K562 (cell line): Measurements from ENCODE around the gene STC2. TPM values are rescaled to one million over a fixed set of nuclear protein-coding genes. Genes with fewer than 3 reads are reported as not detected.
A peak's percentile ranks its signal among the peaks of the same experiment; 100 is the strongest.

Experiments
- ATAC-seq: fragments of 200-7000 bp; cut with Tn5 transposase; 3 replicates; pipeline ENCODE4 v1.9.1; 2020; ENCODE audit warnings: moderate library complexity
- BruUV-seq: library from RNA; stranded (reverse); fragments of 400-500 nt; replicated peaks from 2 replicates; lab custom pipeline; 2021; lab: Mats Ljungman, UMichigan
- CTCF ChIA-PET: fragments of 300-600 bp; formaldehyde crosslinking; extraction: SDS; loops from one replicate; lab custom pipeline; 2021; ENCODE audit warnings: low intra/inter-chr PET ratio; lab: Yijun Ruan, JAX
- POLR2A ChIA-PET: fragments of 300-600, 350-650 bp; sonication (Branson Sonifier 250); formaldehyde crosslinking; extraction: SDS; loops from one replicate; lab custom pipeline; 2021; ENCODE audit warnings: antibody characterized with exemption, inconsistent platforms; lab: Yijun Ruan, JAX
- DNase-seq, 4 experiments: peaks; one replicate each; pipeline versions ENCODE4 v3.0.0 to v3.0.0-alpha.2; 2011 to 2018; ENCODE audit warnings: low spot score in 3 of 4, mixed read lengths in 3 of 4; ENCODE audit errors: extremely low read depth in 1 of 4
- FAIRE-seq: peaks from 2 replicates; lab custom pipeline; 2011; peaks lifted over from hg19 to GRCh38; lab: Jason Lieb, UNC
- H2AFZ ChIP-seq: 2 replicates; pipeline ENCODE4 v1.6.0; 2011; ENCODE audit warnings: low read depth, low read length, control low read depth, inconsistent platforms
- H3K27ac ChIP-seq: fragments of 200-600 bp; 3 replicates; pipeline ENCODE4 v1.8.0; 2011; ENCODE audit warnings: low read depth, mild to moderate bottlenecking, control low read depth, inconsistent platforms, low read length, moderate library complexity, mixed read lengths; ENCODE audit errors: extremely low read depth
- H3K27me3 ChIP-seq, 2 experiments: fragments of 300-600 bp in 1 of 2; 2 replicates in 1 of 2; 3 replicates in 1 of 2; pipeline versions ENCODE4 v1.6.0 to v1.8.0; 2011; ENCODE audit warnings: inconsistent platforms in 2 of 2, low read length in 2 of 2, mild to moderate bottlenecking in 1 of 2, mixed read lengths in 1 of 2, moderate library complexity in 1 of 2; ENCODE audit not compliant: control insufficient read depth in 2 of 2, insufficient read depth in 2 of 2
- H3K36me3 ChIP-seq: fragments of 300-600 bp; 3 replicates; pipeline ENCODE4 v1.8.0; 2011; ENCODE audit warnings: mild to moderate bottlenecking, low read length, inconsistent platforms; ENCODE audit not compliant: control insufficient read depth, insufficient read depth
- H3K4me1 ChIP-seq, 2 experiments: fragments of 200-600 bp in 1 of 2; replicated peaks in 1 of 2; 2 replicates in 1 of 2; 3 replicates in 1 of 2; pipeline versions ENCODE4 v1.5.1 to v1.8.0; 2011; ENCODE audit warnings: inconsistent platforms in 2 of 2, low read length in 2 of 2, mild to moderate bottlenecking in 1 of 2, mixed read lengths in 1 of 2, moderate library complexity in 1 of 2; ENCODE audit not compliant: control insufficient read depth in 2 of 2, insufficient read depth in 2 of 2
- H3K4me2 ChIP-seq: 2 replicates; pipeline ENCODE4 v1.6.1; 2011; ENCODE audit warnings: low read length, control low read depth, inconsistent platforms, mixed read lengths; ENCODE audit not compliant: insufficient read depth
- H3K4me3 ChIP-seq: fragments of 200-600 bp; sonication (generic), shearing (Covaris generic); 2 replicates; pipeline ENCODE4 v1.5.1; 2016; ENCODE audit warnings: control low read depth, inconsistent platforms
- H3K79me2 ChIP-seq: fragments of 200-600 bp; 3 replicates; pipeline ENCODE4 v1.8.0; 2011; ENCODE audit warnings: low read length, inconsistent platforms; ENCODE audit not compliant: control insufficient read depth, insufficient read depth
- H3K9ac ChIP-seq, 2 experiments: 2 replicates each; pipeline versions ENCODE4 v1.6.0 to v1.6.1; 2011; ENCODE audit warnings: low read depth in 2 of 2, low read length in 2 of 2, control low read depth in 1 of 2, inconsistent platforms in 1 of 2, mild to moderate bottlenecking in 1 of 2, mixed read lengths in 1 of 2; ENCODE audit not compliant: insufficient read depth in 1 of 2
- H3K9me1 ChIP-seq: one replicate; pipeline ENCODE4 v1.6.0; 2011; ENCODE audit warnings: inconsistent platforms, mild to moderate bottlenecking, low read length, moderate library complexity; ENCODE audit not compliant: control insufficient read depth, insufficient read depth
- H3K9me3 ChIP-seq: replicated peaks from 2 replicates; pipeline ENCODE4 v1.5.1; 2011; ENCODE audit warnings: low read depth, low read length, inconsistent platforms; ENCODE audit not compliant: control insufficient read depth, insufficient read depth
- H4K20me1 ChIP-seq: replicated peaks from 2 replicates; pipeline ENCODE4 v1.6.1; 2011; ENCODE audit warnings: low read length, inconsistent platforms, mixed read lengths; ENCODE audit not compliant: control insufficient read depth, insufficient read depth
- IFI16 ChIP-seq: fragments of 250-450 bp; sonication (Bioruptor Pico); IDR thresholded peaks from 2 replicates; pipeline ENCODE4 v2.1.2; 2022; ENCODE audit warnings: mild to moderate bottlenecking, inconsistent platforms
- MTA3 ChIP-seq: fragments of 450-650 bp; formaldehyde crosslinking; IDR thresholded peaks from 2 replicates; pipeline ENCODE4 v1.6.1; 2017; ENCODE audit warnings: mild to moderate bottlenecking, borderline replicate concordance
- RNF219 ChIP-seq: fragments of 250-450 bp; sonication (Bioruptor Pico); IDR thresholded peaks from 2 replicates; pipeline ENCODE4 v1.5.0; 2022; ENCODE audit warnings: mild to moderate bottlenecking
- ZFP36 ChIP-seq: fragments of 150-350 bp; IDR thresholded peaks from 2 replicates; pipeline ENCODE4 v1.6.1; 2018; ENCODE audit warnings: low read length, low read depth; ENCODE audit not compliant: partially characterized antibody
- ZKSCAN3 ChIP-seq: fragments of 250-450 bp; sonication (Bioruptor Pico); IDR thresholded peaks from 2 replicates; pipeline ENCODE4 v1.4.0; 2020
- ZNF436 ChIP-seq: fragments of 250-450, 450-650 bp; sonication (Bioruptor Pico); formaldehyde crosslinking; IDR thresholded peaks from 2 replicates; pipeline ENCODE4 v1.7.0; 2020; ENCODE audit warnings: mild to moderate bottlenecking
- ZNF609 ChIP-seq: sonication (generic); formaldehyde crosslinking; IDR thresholded peaks from 2 replicates; pipeline ENCODE4 v1.8.1; 2023; ENCODE audit warnings: missing genetic modification reagents, mild to moderate bottlenecking, borderline replicate concordance
- WGBS: fragments of 100-300 bp; shearing (Covaris generic); methylation state at CpG from one replicate; pipeline ENCODE4 v1.1.6; 2016; ENCODE audit warnings: low coverage, mixed read lengths; ENCODE audit not compliant: insufficient coverage; ENCODE audit errors: missing lambda C conversion rate; 5-methylcytosine and 5-hydroxymethylcytosine counted together
- in situ Hi-C: fragments of 300-500 bp; cut with MboI; formaldehyde crosslinking; loops from 4 replicates; pipeline ENCODE4 v1.15.0; 2018; ENCODE audit warnings: inconsistent platforms, mixed read lengths
- intact Hi-C: fragments of 100-400 bp; cut with micrococcal nuclease; formaldehyde crosslinking; loops from 2 replicates; pipeline ENCODE4 v1.14.2; 2022
- polyA plus RNA-seq, 8 experiments: library from polyadenylated mRNA; depleted of rRNA in 4 of 8; stranded (reverse) in 5 of 8; unstranded in 3 of 8; fragments of >200 nt; fragmentation: Nextera tagmentation in 2 of 8; fragmentation: Illumina TruSeq in 1 of 8; extraction: Ambion mirVana in 2 of 8; extraction: Trizol in 1 of 8; gene quantifications; 2 replicates each; pipeline versions ENCODE4 v1.2.1 to v1.2.3, GENCODE V29; 2011 to 2014; ENCODE audit warnings: inconsistent platforms in 1 of 8, missing spikeins in 1 of 8
- total RNA-seq, 7 experiments: library from RNA; depleted of rRNA in 6 of 7; stranded (reverse); fragments of >200 nt in 6 of 7; fragmentation: Illumina TruSeq in 2 of 7; extraction: Trizol in 2 of 7; gene quantifications; 2 replicates each; pipeline versions ENCODE4 v1.2.1 to v1.2.3, GENCODE V29; 2011 to 2021; ENCODE audit warnings: low replicate concordance in 1 of 7

Gene STC2
- total and polyA plus RNA-seq, 9 of the 15 experiments (the other 6 are each of a cell fraction or from before 2014, with no cell fraction given): 0.62 to 31.7 (median 7.4) TPM

DNA sequence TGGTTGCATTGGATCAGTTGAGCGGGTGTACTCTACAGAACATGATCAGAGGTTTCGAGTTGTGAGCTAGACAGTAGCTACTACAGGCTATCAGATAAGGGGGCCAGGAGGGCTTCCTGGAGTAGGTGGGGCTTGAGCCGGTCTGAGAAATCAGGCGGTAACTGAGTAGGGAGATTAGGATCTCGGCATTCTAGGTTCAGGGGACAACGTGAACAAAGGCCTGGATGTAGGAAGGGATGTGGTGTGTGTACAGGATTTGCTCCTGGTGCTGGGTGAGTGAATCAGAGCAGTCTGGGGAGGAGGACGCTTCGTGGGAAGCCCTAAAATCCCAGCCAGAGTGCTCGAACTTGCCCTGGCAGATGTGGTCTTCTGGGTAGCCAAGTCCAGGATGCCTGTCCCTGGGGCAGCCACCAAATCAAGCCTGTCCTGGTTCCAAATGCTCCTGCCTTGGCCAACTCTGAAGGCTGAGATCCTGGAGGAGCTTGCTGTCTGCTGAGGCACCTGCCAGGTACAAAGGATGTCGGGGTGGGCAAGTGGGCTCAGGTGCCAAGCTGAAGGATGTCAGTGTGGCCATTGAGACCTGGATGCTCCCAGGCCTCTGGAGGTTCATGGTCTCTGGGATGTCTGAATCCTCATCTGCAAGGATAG lies 33.4 kb downstream of the STC2 start:
- no peak overlapping the region for H3K27ac ChIP-seq
- peaks cover 13 to 30% of the 10 kb centered on the region in 2 experiments for H3K27me3 ChIP-seq
- DNase-seq (peak in 2 of 4 experiments; percentile 28 to 29), ATAC-seq (peak; percentile 55), FAIRE-seq (no peak)
- H3K36me3 ChIP-seq: no peaks in the 10 kb centered on the region
- WGBS: 11% methylated on average over 10 of the region's 10 CpGs
- intact Hi-C loops: loop anchor here (1.0 to 5.0 kb wide), 2 partner anchors 38 to 278 kb away; no protein-coding TSS in a partner anchor
- H2AFZ ChIP-seq: peak overlapping the region; percentile 83
- H4K20me1 ChIP-seq: 0 out of 2 replicates have a peak, but pooled peaks cover 3% of the 10 kb centered on the region
- no peaks in the 10 kb centered on the region for H3K79me2 ChIP-seq
- no peaks in the 10 kb centered on the region for H3K9me3 ChIP-seq
- H3K4me3 ChIP-seq: no peak overlapping the region
- H3K9me1 ChIP-seq: no peaks in the 10 kb centered on the region
- TF ChIP-seq ZNF436 (CRISPR knock-in tag) (0 out of 2 replicates have a peak, but pooled peaks have one; percentile 51), IFI16 (CRISPR knock-in tag) (no peak), ZNF609 (CRISPR knock-in tag) (no peak), ZKSCAN3 (no peak), ZFP36 (peak; percentile 96), RNF219 (CRISPR knock-in tag) (no peak), MTA3 (no peak)
- CTCF ChIA-PET: interaction anchor here (1.2 to 4.4 kb wide), 3 partner anchors 38 to 1018 kb away, joined by 3 to 86 read pairs (median 4); partner anchors contain the start of gene BOD1
- in situ Hi-C loops: loop anchor here (5.0 kb wide), 2 partner anchors 38 to 273 kb away; no protein-coding TSS in a partner anchor
- H3K4me2 ChIP-seq: peak overlapping the region; percentile 75; the same call in 1 of the 2 replicates
- BruUV-seq: no TSS peak
- peaks cover 11 to 19% of the 10 kb centered on the region in 2 experiments for H3K4me1 ChIP-seq
- POLR2A ChIA-PET: interaction anchor here (0.5 to 3.8 kb wide), 8 partner anchors 11 to 591 kb away, joined by 3 to 22 read pairs (median 4); partner anchors contain the start of gene STC2
- peak overlapping the region in 1 of 2 experiments; percentile 31; a peak in 1 of 4 replicates for H3K9ac ChIP-seq
